IPS-18c (cell line): ENCODE results near the gene SAMD10.
A peak's percentile ranks its signal among the peaks of the same experiment; 100 is the strongest.
"Not testable (repeated sequence)": the region's sequence is repeated elsewhere in the genome, so short reads cannot be mapped to it uniquely, and the experiment has no call there.

Experiments used
- H3K4me3 ChIP-seq: 2 replicates; pipeline ENCODE4 v1.7.0; 2013; ENCODE audit warnings: low read depth, mild to moderate bottlenecking, low read length, moderate library complexity; ENCODE audit not compliant: insufficient read depth
- H3K9me3 ChIP-seq: one replicate; pipeline ENCODE4 v1.6.1; 2013; ENCODE audit warnings: mild to moderate bottlenecking, low read length, moderate library complexity; ENCODE audit not compliant: control insufficient read depth, insufficient read depth

Gene SAMD10

DNA sequence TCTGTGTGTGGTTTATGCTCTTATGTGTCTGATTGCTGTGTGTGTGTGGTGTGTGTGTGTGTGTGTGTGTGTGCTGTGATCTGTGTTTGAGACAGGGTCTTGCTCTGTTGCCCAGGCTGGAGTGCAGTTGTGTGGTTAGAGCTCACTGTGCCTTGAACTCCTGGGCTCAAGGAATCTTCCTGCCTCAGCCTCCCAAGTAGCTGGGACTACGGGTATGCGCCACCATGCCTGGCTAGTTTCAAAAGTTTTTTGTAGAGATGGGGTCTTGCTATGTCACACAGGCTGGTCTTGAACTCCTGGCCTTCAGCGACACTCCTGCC lies 6.3 kb downstream of the SAMD10 start:
- peaks cover 2% of the 10 kb centered on the region for H3K9me3 ChIP-seq
- H3K4me3 ChIP-seq, result no peak overlapping the region

DNA sequence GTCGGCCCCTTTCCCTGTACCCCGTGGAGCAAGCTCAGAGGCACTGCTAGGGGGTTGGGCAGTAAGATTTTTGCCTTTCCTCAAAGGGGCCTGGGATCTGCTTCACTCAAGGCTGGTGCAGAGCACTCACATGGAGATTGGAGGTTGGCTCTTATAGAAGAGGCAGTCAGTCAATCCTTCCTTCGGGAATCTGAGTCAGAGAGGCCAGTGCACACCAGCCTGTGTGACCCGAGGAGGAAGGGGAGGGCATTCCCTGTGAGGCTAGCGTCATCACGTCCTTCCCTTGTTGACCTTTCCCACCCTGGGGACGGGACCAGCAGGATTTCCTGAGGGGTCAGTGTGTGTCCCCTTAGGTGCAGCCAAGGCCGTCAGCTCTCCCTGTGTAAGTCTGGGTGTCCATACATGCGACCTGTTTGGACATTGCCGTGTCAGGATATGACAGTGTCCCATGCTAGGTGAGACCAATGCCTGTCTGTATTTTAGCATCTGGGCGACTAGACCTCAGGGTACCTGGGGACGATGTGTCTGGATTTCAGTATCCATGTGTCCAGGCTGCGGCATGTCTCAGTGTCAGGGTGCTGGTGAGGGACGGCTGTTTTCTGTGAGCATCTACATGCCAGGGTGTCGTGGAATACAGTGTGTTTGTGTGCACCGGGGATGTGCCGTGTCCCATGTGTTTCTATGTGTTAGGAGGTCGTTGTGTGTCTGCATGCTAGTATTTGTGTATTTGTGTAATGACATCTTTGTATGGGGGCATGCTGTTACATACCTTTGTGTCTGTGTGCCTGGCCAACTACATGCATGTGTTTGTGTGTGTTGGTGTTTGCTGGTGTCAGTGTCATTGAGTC lies 6.9 kb downstream of the SAMD10 start:
- Histone ChIP-seq H3K9me3 (peaks cover 2% of the 10 kb centered on the region), H3K4me3 (no peak overlapping the region)

DNA sequence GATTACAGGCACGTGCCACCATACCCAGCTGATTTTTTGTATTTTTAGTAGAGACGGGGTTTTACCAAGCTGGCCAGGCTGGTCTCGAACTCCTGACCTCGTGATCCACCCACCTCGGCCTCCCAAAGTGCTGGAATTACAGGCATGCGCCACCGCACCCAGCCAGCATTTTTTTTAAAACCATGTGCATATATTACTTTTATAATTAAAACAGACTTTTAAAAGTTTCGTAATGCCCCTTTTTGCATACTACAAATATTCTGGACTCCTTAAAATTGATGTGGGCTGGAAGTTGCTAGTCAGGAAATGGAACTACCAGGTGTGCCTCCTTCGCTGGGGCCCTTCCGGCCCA lies 7.5 kb downstream of the SAMD10 start:
- H3K4me3 ChIP-seq, H3K9me3 ChIP-seq: not testable (repeated sequence)

DNA sequence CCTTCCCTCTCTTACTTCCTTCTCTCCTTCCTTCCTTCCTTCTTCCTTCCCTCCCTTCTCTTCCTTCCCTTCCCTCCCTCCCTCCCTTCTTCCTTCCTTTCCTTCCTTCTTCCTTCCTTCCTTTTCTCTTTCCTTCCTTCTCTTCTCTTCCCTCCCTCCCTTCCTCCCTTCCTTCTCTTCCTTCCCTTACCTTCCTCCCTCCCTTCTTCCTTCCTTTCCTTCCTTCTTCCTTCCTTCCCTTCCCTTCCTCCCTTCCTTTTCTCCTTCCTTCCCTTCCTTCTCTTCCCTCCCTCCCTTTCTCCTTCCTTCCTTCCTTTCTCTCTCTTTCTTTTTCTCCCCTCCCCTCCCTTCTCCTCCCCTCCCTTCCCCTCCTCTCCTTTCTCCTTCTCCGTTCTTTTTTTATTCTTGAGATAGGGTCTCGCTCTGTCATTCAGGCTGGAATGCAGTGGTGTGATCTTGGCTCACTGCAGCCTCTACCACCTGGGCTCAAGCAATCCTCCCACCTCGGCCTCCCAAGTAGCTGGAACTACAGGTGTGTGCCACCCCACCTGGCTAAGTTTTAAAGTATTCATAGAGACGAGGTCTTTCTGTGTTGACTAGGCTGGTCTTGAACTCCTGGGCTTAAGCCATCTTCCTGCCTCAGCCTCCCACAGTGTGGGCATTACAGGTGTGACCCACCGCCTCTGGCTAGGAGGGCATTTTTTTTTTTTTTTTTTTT lies 8.6 kb downstream of the SAMD10 start:
- peaks cover 8% of the 10 kb centered on the region for H3K9me3 ChIP-seq
- no peak overlapping the region for H3K4me3 ChIP-seq

DNA sequence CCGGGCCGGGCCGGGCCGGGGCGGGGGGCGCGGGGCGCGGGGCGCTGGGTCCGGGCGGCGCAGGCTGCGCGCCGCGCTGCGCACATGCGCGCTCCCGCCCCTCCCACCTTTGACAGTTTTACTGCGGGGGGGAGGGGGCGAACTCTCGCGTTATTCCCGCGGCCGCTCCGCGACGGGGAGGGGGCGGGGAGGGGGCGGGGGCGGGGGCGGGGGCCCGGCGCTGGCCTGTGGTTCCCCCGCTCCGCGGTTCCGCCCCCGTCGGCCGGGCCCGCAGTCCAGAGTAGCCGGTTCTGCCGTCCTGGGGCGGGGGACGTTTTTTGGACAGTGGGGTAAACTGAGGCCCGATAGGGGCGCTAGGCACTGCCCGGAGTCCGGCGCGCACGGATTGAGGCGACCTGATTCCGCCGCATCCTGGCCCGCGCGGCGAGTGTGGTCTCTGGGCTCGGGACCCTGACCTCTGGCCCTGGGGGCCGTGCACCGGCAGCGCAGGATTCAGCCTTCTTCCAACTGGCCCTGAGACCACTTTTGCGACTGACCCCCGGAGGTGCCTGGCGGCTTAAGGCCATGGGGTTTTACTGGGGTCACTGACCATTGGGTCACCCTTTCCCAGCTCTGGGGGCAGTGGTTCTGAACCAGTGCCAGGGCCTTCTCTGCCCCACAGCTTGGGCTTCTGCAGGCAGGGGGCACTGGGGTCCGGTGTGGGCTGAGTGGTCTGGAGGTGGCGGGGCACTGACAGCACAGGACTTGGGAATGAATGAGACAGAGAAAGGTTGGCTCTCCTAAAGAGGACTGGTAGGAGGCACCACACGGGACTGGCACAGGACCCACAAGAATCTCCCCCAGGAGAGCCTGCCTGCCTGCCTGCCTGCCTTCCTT lies 9.4 kb downstream of the SAMD10 start, which contains the start of gene ZNF512B:
Gene ZNF512B, minus strand, starts transcription at position 93 of the 876 bp plus-strand sequence. CDS start 1,980 bp downstream, outside the sequence.
- Histone ChIP-seq H3K4me3 (peak within 1 kb of the TSS; percentile 67), H3K9me3 (peaks cover 8% of the 10 kb centered on the region)

DNA sequence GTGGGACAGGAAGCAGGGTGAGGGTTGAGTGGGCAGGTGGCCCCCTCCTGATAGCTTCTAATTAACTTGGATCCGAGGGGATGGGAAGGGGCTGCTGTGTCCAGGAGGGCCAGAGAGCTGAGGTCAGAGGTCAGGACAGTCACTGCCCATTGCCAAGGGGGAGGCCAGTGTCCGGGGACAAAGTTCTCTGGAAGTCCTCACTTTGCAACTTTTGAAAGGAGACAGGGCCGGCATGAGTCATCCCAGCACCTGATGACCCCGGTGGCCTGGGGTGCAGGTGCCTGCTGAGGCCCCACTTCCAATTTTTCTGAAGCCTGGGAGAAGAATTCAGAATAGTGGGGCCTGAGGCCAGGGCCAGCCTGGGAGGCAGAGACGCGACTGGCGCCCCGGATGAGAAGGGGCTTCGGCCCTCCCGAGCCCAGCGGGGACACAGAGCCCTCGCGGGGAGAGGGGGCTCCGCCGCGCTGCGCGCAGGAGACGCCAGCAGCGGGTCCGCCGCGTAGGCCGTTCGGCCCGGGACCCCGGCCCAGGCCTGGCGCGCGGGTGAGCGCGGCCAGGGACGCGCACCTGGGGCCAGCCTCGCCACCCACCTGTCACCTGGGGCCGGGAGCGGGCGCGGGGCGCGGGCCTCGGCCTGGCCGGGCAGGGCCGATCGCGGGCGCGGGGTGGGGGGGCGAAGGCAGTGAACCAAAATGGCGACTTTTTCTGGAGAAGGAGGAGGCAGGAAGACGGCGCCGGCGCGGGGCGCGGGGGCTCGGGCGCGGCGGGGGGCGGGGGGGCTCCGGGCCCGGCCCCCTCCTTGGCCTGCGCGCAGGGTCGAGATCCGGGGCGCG lies 10.3 kb downstream of the SAMD10 start:
- H3K4me3 ChIP-seq, result peak overlapping the region; percentile 67
- peaks cover 10% of the 10 kb centered on the region for H3K9me3 ChIP-seq

DNA sequence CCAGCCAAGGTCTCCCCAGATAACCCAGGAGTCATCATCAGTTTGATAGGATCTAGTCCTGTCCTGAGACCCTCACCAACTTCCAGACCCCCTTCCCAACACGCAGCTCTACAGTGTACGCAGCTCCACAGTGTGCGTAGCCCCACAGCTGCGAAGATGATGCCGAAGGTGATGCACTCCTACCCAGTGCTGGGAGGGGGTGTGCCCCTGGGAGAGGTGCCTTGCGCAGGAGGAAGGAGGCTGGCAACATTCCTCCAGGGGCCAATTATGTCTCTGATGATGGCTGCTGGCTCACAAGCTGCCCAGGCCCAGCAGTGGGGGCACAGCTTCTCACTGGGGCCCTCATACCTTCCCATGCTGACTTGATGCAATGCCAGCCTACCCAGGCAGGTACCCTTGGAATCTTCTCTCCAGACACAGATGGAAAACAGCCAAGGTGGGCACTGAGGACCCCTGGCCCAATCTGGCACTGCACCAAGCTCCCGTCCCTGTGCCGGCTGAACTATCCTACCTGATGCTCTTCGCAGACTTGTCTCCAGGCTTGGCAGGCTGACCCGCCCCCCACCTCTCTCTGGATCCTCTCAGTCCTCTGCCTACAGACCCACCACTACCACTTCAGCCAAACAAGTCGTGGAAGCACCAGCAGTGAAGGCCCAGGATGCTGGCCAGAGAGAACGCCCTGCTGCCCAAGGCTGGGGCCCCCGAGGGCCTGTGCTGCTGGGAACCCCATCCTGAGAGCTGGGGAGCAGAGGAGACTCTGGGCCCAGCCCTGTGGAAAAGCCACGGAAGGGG lies 11.1 kb downstream of the SAMD10 start:
- peaks cover 12% of the 10 kb centered on the region for H3K9me3 ChIP-seq

DNA sequence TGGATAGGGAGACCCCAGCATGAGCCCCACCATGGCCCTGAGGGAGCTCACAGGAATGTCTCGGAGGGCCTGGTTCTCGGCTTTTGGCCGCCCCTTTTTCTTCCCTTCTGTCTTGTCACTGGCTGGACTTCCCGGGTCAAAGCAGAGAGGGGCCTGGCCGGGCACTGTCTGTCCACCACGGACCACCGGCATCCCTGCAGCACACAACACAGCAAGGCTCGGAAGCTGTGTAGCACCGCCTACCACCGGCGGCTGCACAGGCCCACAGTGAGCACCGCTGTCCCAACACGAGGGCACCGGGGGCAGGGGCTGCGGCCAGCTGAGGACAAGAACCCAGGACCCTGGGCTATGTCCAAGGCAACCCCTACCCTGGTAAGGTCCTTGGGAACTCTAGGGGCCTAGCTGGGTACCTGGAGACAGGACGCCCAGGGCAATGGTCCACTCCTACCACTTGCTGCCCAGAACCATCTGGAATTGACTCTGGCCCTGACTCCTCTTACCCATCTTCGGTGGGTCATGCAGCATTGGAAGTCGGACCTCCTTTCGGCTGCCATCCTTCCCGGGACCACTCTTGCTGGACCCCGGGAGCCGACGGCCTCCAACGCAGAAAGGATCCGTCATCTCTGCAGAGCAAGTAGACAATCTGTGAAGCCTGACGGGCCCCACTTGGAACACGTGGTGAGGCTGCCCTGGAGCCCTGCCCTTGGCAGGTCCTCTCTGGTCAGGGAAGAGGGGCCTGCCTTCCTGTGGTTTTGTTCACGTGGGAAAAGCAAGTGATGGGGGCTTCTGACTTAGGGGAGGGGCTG lies 11.9 kb downstream of the SAMD10 start:
- peaks cover 12% of the 10 kb centered on the region for H3K9me3 ChIP-seq
- no peak overlapping the region; the same call in 1 of the 2 replicates for H3K4me3 ChIP-seq

More for the DNA sequence above, 11.1 kb downstream of the SAMD10 start:
- peak overlapping the region; percentile 67 for H3K4me3 ChIP-seq

DNA sequence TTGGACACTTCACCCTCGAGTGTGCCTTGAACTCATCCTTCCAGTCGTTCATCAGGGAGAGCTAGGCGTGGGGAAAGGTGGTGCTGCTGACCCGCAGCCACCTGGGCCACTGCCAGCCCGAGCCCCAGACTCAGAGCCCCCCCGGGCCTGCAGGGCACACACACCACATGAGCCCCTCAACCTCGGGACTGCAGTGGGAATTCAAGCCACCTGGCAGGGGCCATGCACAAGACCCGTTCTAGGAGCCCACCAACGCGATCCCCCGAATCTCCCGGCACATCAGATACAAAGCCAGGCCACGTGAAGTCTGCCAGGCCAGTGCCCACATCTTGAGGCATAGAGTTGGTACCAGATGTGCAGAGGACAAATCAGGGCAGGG lies 12.5 kb downstream of the SAMD10 start:
- H3K9me3 ChIP-seq, result peaks cover 12% of the 10 kb centered on the region
- no peak overlapping the region; the same call in 1 of the 2 replicates for H3K4me3 ChIP-seq

DNA sequence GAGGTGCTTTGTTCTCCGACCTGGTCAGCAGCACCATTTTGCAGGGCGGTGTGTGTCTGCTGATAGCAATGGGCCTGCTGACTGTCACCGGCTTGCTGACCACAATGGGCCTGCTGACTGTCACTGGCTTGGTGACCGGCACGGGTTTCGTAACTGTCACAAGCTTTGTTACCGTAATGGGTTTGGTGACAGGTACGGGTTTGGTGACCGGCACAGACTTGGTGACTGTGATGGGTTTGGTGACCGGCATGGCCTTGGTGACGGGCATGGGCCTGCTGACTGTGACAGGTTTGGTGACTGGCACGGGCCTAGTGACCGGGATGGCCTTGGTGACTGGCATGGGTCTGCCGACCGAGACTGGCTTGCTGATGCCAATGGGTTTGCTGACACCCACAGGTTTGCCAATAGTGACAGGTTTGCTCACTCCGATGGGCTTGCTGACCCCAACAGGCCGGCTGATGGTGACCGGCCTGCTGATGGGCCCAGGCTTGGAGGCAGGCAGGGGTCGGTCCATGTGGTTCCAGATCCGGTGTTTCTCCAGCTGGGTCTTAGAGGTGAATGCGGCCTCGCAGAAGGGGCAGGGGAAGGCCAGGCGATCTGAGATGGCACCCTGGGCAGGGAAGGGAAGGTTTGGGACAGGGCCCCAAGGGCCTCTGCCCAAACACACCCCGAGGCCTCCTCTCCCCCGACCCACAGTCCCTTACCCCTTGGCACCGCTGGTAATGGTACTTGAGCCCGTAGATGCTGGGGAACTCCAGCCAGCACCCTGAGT lies 13.1 kb downstream of the SAMD10 start:
- H3K9me3 ChIP-seq, result peaks cover 12% of the 10 kb centered on the region
- no peak overlapping the region for H3K4me3 ChIP-seq

DNA sequence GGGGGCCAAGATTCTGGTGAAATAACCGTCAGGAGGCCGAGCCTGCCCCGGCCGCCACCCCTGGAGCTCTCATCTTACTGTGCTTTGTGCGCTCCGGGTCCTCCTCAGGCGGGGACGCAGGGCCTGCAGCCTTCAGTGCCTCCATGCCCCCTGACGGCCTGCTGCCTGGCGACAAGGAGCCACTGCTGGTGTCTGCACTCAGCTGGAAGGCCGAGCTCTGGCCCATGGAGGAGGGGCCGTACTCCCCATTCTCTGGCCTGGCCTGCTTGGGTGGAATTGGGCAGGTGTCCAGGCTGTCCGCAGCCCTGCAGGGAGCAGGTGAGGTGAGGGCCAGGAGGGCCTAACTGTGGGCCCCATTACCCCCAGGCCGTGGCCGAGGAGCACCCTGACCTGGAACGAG lies 15.0 kb downstream of the SAMD10 start:
- peaks cover 10% of the 10 kb centered on the region for H3K9me3 ChIP-seq
- H3K4me3 ChIP-seq, result no peak overlapping the region

DNA sequence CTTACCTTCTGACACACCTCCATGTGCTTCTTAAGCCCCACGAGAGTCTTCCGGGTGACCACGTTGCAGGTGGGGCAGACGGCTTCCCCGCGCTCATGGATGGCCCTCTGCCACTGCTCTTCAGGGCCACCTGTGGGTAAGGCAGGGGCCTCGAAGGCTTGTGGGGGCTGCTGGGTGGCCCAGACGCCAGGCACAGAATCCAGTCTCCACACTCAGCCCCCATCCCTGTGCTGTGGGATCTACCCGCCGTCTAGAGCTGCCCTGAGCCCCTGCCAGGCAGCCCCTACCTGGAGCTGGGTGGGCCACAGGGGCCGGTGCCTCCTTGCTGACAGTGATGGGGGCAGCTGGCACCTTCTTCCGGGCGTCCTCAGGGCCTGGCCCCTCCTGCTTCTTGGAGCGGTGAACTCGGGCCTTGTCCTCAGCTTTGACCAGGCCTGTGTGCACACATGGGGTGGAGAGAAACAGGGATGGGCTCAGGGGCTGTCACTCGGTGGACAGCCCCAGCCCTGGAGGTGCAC lies 15.6 kb downstream of the SAMD10 start:
- Histone ChIP-seq H3K9me3 (peaks cover 10% of the 10 kb centered on the region), H3K4me3 (no peak overlapping the region)

DNA sequence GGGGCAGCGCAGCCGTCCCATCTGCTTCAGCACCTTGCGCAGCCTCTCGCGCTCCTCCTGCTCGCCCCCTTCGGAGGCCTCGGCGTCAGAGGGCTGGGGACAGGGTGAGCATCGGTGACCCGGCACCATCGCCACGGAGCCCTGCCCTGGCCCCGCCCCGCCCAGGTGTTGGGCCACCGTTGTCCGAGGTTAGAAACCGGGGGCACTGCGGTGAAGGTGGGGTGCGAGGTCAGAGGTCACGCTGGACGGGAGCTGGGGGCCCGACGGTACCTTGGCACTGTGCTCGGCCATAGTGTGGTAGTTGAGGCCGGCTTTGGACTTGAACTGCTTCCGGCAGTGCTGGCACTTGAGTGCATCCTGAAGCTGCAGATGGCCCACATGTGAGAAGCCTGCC lies 16.1 kb downstream of the SAMD10 start:
- Histone ChIP-seq H3K9me3 (peaks cover 10% of the 10 kb centered on the region), H3K4me3 (no peak overlapping the region)

DNA sequence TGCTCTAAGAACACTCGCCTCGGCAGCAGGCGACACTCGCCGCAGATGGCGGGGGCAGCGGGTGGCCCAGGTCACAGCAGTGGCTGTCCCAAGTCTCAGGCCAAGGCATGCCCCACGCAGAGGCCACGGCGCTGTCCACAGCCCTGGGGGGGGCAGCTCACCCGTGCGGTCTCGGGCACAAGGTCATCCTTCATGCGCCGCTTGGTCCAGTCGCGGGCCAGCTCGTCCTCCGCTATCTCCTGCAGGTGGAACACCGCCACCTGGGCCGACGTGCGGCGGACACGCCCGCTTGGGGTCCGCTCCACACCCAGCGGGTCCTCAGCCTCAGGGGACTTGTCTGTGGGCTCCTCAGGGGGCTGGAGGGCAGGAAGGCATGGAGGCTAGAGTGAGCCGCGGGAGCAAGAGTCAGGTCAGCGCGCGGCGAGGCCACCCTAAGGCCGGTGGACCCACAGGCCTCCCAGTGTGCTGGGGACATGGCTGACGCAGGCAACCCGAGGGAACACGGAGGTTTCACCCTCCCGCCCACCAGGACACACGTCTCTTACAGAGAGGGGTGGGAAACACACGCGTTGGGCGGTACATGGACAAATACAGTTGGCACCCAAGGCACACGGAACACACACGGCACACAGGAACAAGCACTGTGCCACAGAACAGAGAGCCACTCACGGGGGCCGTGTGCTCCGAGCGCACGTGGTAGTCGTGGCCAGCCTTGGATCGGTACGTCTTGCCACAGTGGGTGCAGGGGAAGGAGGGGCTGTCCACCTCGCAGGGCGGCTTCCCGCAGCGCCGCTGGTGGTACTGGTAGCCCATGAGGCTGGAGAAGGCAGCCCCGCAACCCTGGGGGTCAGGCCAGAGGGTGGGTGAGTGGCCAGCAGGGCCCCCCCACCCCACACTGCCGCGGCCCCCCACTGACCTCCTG lies 16.8 kb downstream of the SAMD10 start:
- Histone ChIP-seq H3K9me3 (peaks cover 10% of the 10 kb centered on the region), H3K4me3 (no peak overlapping the region)
